ENCODE data around the gene POLR3A. TPM values are rescaled to one million over a fixed set of nuclear protein-coding genes. Genes with fewer than 3 reads are reported as not detected.

The POLR3A gene
- total and polyA plus RNA-seq, 4 experiments from 2014 or later: 4.5 to 17.6 (median 13.3) TPM

GRCh38 chr10:78063236-78063635 is 33.9 kb upstream of the POLR3A start:
- Histone ChIP-seq H3K27me3 (ENCODE audit: insufficient read depth, low read length) (no peaks in the 10 kb centered on the region), H3K9me3 (ENCODE audit: control insufficient read depth in 1 of 2, low read length in 2 of 2) (no peaks in the 10 kb centered on the region), H3K4me1 (ENCODE audit: insufficient read depth, low read length) (no peaks in the 10 kb centered on the region), H3K27ac (ENCODE audit: low read depth, low read length) (no peak overlapping the region), H3K36me3 (ENCODE audit: insufficient read depth, low read length) (no peaks in the 10 kb centered on the region), H3K4me3 (ENCODE audit: low read length in 2 of 2) (no peak overlapping the region)
- intact Hi-C loops (cut with micrococcal nuclease): no loop called here
- H3K9me3 Mint-ChIP-seq: no peaks in the 10 kb centered on the region
- H3K36me3 Mint-ChIP-seq: no peaks in the 10 kb centered on the region
- peaks cover 0 to 2% (median 0%) of the 10 kb centered on the region in 4 donors for H3K4me1 Mint-ChIP-seq
- DNase-seq: no peak
- H3K27ac Mint-ChIP-seq: no peak overlapping the region
- peaks cover 3 to 9% of the 10 kb centered on the region in 2 donors for H3K27me3 Mint-ChIP-seq
- POLR2A ChIA-PET (ENCODE audit: partially characterized antibody): interaction anchor here (0.5 kb wide), 1 partner anchor 34 kb away, joined by 4 read pairs; the partner anchor contains the start of gene POLR3A
- no peak overlapping the region for H3K4me3 Mint-ChIP-seq
- CTCF ChIA-PET (ENCODE audit: partially characterized antibody): interaction anchor here (1.4 kb wide), 1 partner anchor 16 kb away, joined by 5 read pairs; no protein-coding TSS in a partner anchor

- DNase-seq: no peak
- H3K9me3 Mint-ChIP-seq: no peaks in the 10 kb centered on the region
- Histone ChIP-seq H3K36me3 (ENCODE audit: insufficient read depth, low read length) (no peaks in the 10 kb centered on the region), H3K9me3 (ENCODE audit: control insufficient read depth in 1 of 2, low read length in 2 of 2) (no peaks in the 10 kb centered on the region), H3K27me3 (ENCODE audit: insufficient read depth, low read length) (no peaks in the 10 kb centered on the region), H3K4me3 (ENCODE audit: low read length in 2 of 2) (no peak overlapping the region), H3K4me1 (ENCODE audit: insufficient read depth, low read length) (no peaks in the 10 kb centered on the region), H3K27ac (ENCODE audit: low read depth, low read length) (no peak overlapping the region)
- ChIA-PET POLR2A (ENCODE audit: partially characterized antibody) (no interaction called here), CTCF (ENCODE audit: partially characterized antibody) (no interaction called here)
- H3K4me3 Mint-ChIP-seq: no peak overlapping the region
- no peak overlapping the region for H3K27ac Mint-ChIP-seq
- intact Hi-C loops (cut with micrococcal nuclease): no loop called here
- peaks cover 3 to 9% of the 10 kb centered on the region in 2 donors for H3K27me3 Mint-ChIP-seq
- H3K36me3 Mint-ChIP-seq: no peaks in the 10 kb centered on the region
- H3K4me1 Mint-ChIP-seq: peaks cover 0 to 2% (median 0%) of the 10 kb centered on the region in 4 donors
Observed at GRCh38 chr10:78062296-78062695, 33.0 kb upstream of the POLR3A start.

GRCh38 chr10:78059906-78060702 is 30.8 kb upstream of the POLR3A start:
- Mint-ChIP-seq H3K9me3 (no peaks in the 10 kb centered on the region), H3K27ac (no peak overlapping the region), H3K36me3 (peaks cover 0 to 8% of the 10 kb centered on the region in 2 donors), H3K4me1 (peaks cover 0 to 2% (median 0%) of the 10 kb centered on the region in 4 donors), H3K27me3 (peaks cover 3 to 4% of the 10 kb centered on the region in 2 donors), H3K4me3 (no peak overlapping the region)
- no peaks in the 10 kb centered on the region for H3K9me3 ChIP-seq (ENCODE audit: control insufficient read depth in 1 of 2, low read length in 2 of 2)
- H3K27ac ChIP-seq (ENCODE audit: low read depth, low read length): no peak overlapping the region
- no peaks in the 10 kb centered on the region for H3K4me1 ChIP-seq (ENCODE audit: insufficient read depth, low read length)
- DNase-seq: no peak
- CTCF ChIA-PET (ENCODE audit: partially characterized antibody): no interaction called here
- H3K36me3 ChIP-seq (ENCODE audit: insufficient read depth, low read length): no peaks in the 10 kb centered on the region
- H3K27me3 ChIP-seq (ENCODE audit: insufficient read depth, low read length): no peaks in the 10 kb centered on the region
- POLR2A ChIA-PET (ENCODE audit: partially characterized antibody): no interaction called here
- H3K4me3 ChIP-seq (ENCODE audit: low read length in 2 of 2): no peak overlapping the region
- intact Hi-C loops (cut with micrococcal nuclease): no loop called here

- Mint-ChIP-seq H3K9me3 (no peaks in the 10 kb centered on the region), H3K36me3 (peaks cover 0 to 17% of the 10 kb centered on the region in 2 donors), H3K4me3 (no peak overlapping the region), H3K4me1 (peaks cover 0 to 2% (median 0%) of the 10 kb centered on the region in 4 donors), H3K27me3 (peaks cover under 1 to 4% of the 10 kb centered on the region in 2 donors), H3K27ac (no peak overlapping the region)
- Histone ChIP-seq H3K9me3 (ENCODE audit: control insufficient read depth in 1 of 2, low read length in 2 of 2) (no peaks in the 10 kb centered on the region), H3K36me3 (ENCODE audit: insufficient read depth, low read length) (no peaks in the 10 kb centered on the region), H3K27me3 (ENCODE audit: insufficient read depth, low read length) (no peaks in the 10 kb centered on the region), H3K4me3 (ENCODE audit: low read length in 2 of 2) (no peak overlapping the region), H3K4me1 (ENCODE audit: insufficient read depth, low read length) (no peaks in the 10 kb centered on the region), H3K27ac (ENCODE audit: low read depth, low read length) (no peak overlapping the region)
- CTCF ChIA-PET (ENCODE audit: partially characterized antibody): no interaction called here
- DNase-seq: no peak
- POLR2A ChIA-PET (ENCODE audit: partially characterized antibody): no interaction called here
- intact Hi-C loops (cut with micrococcal nuclease): no loop called here
Observed at GRCh38 chr10:78058562-78058961, 29.2 kb upstream of the POLR3A start.

GRCh38 chr10:78053211-78053868 is 24.0 kb upstream of the POLR3A start:
- H3K4me3 ChIP-seq (ENCODE audit: low read length in 2 of 2): no peak overlapping the region
- no peak overlapping the region for H3K27ac ChIP-seq (ENCODE audit: low read depth, low read length)
- H3K27me3 ChIP-seq (ENCODE audit: insufficient read depth, low read length): no peaks in the 10 kb centered on the region
- H3K9me3 ChIP-seq (ENCODE audit: control insufficient read depth in 1 of 2, low read length in 2 of 2): no peaks in the 10 kb centered on the region
- intact Hi-C loops (cut with micrococcal nuclease): no loop called here
- Mint-ChIP-seq H3K4me1 (peaks cover 0 to 4% (median 0%) of the 10 kb centered on the region in 4 donors), H3K36me3 (peaks cover 2 to 22% of the 10 kb centered on the region in 2 donors), H3K9me3 (no peaks in the 10 kb centered on the region), H3K4me3 (no peak overlapping the region), H3K27ac (peak overlapping the region in 2 of 7 donors; percentile 17 to 22), H3K27me3 (no peaks in the 10 kb centered on the region)
- POLR2A ChIA-PET (ENCODE audit: partially characterized antibody): no interaction called here
- DNase-seq: no peak
- CTCF ChIA-PET (ENCODE audit: partially characterized antibody): interaction anchor here (1.2 kb wide), 1 partner anchor 1143 kb away, joined by 7 read pairs; no protein-coding TSS in a partner anchor
- no peaks in the 10 kb centered on the region for H3K4me1 ChIP-seq (ENCODE audit: insufficient read depth, low read length)
- H3K36me3 ChIP-seq (ENCODE audit: insufficient read depth, low read length): no peaks in the 10 kb centered on the region

- CTCF ChIA-PET (ENCODE audit: partially characterized antibody): interaction anchor here (1.7 to 6.4 kb wide), 3 partner anchors 10 to 1147 kb away, joined by 6 to 116 read pairs (median 60); no protein-coding TSS in a partner anchor
- POLR2A ChIA-PET (ENCODE audit: partially characterized antibody): no interaction called here
- H3K9me3 Mint-ChIP-seq: no peaks in the 10 kb centered on the region
- intact Hi-C loops (cut with micrococcal nuclease): loop anchor here (5.0 kb wide), 1 partner anchor 1017 kb away; the partner anchor contains the start of gene ZMIZ1
- no peak for DNase-seq
- H3K27me3 ChIP-seq (ENCODE audit: insufficient read depth, low read length): no peaks in the 10 kb centered on the region
- H3K36me3 ChIP-seq (ENCODE audit: insufficient read depth, low read length): no peaks in the 10 kb centered on the region
- no peak overlapping the region for H3K4me3 Mint-ChIP-seq
- no peaks in the 10 kb centered on the region for H3K27me3 Mint-ChIP-seq
- peaks cover 7% of the 10 kb centered on the region for H3K4me1 ChIP-seq (ENCODE audit: insufficient read depth, low read length)
- H3K27ac ChIP-seq (ENCODE audit: low read depth, low read length): no peak overlapping the region
- H3K27ac Mint-ChIP-seq: no peak overlapping the region
- no peak overlapping the region for H3K4me3 ChIP-seq (ENCODE audit: low read length in 2 of 2)
- peaks cover 2 to 9% (median 8%) of the 10 kb centered on the region in 4 donors for H3K4me1 Mint-ChIP-seq
- H3K36me3 Mint-ChIP-seq: peaks cover 2 to 12% of the 10 kb centered on the region in 2 donors
- H3K9me3 ChIP-seq (ENCODE audit: control insufficient read depth in 1 of 2, low read length in 2 of 2): no peaks in the 10 kb centered on the region
Observed at GRCh38 chr10:78049851-78050250, 20.5 kb upstream of the POLR3A start.

GRCh38 chr10:78047314-78047891 is 18.1 kb upstream of the POLR3A start:
- Histone ChIP-seq H3K4me3 (ENCODE audit: low read length in 2 of 2) (no peak overlapping the region), H3K4me1 (ENCODE audit: insufficient read depth, low read length) (peaks cover 7% of the 10 kb centered on the region), H3K27me3 (ENCODE audit: insufficient read depth, low read length) (no peaks in the 10 kb centered on the region), H3K27ac (ENCODE audit: low read depth, low read length) (no peak overlapping the region), H3K36me3 (ENCODE audit: insufficient read depth, low read length) (no peaks in the 10 kb centered on the region), H3K9me3 (ENCODE audit: control insufficient read depth in 1 of 2, low read length in 2 of 2) (no peaks in the 10 kb centered on the region)
- Mint-ChIP-seq H3K27ac (peak overlapping the region in 1 of 7 donors; percentile 62), H3K4me3 (no peak overlapping the region), H3K9me3 (no peaks in the 10 kb centered on the region), H3K4me1 (peaks cover 3 to 15% (median 11%) of the 10 kb centered on the region in 4 donors), H3K27me3 (no peaks in the 10 kb centered on the region), H3K36me3 (peaks cover 9 to 13% of the 10 kb centered on the region in 2 donors)
- peak; percentile 64 to 76 (median 73) for DNase-seq
- intact Hi-C loops (cut with micrococcal nuclease): loop anchor here (1.0 to 5.0 kb wide), 2 partner anchors 1020 to 1148 kb away; partner anchors contain the start of gene ZMIZ1
- ChIA-PET CTCF (ENCODE audit: partially characterized antibody) (interaction anchor here (0.5 to 6.4 kb wide), 29 partner anchors 9 to 1981 kb away, joined by 3 to 116 read pairs (median 4); partner anchors contain the start of genes POLR3A and RPS24), POLR2A (ENCODE audit: partially characterized antibody) (interaction anchor here (0.9 to 2.1 kb wide), 4 partner anchors 13 to 1148 kb away, joined by 3 to 8 read pairs (median 5); partner anchors contain the start of gene RPS24)

All from CD4-positive, alpha-beta memory T cell (primary cell).